K562 (cell line): Measurements from ENCODE around the gene OOSP4B. TPM values are rescaled to one million over a fixed set of nuclear protein-coding genes. Genes with fewer than 3 reads are reported as not detected.

Source experiments
- ATF1 ChIP-seq, 2 experiments: fragments of 450-650 bp in 1 of 2; IDR thresholded peaks; 2 replicates each; pipeline ENCODE4 v1.6.1; 2016; ENCODE audit warnings: missing compliant biosample characterization in 1 of 2, missing genetic modification characterization in 1 of 2
- C11orf30 ChIP-seq: fragments of 450-650 bp; IDR thresholded peaks from 2 replicates; pipeline ENCODE4 v1.6.1; 2016; ENCODE audit warnings: low read depth, mild to moderate bottlenecking
- CHD4 ChIP-seq: fragments of 200-600 bp; sonication (generic); IDR thresholded peaks from 3 replicates; pipeline ENCODE4 v1.6.1; 2012; ENCODE audit warnings: low read depth, mild to moderate bottlenecking, mixed read lengths, low read length, inconsistent platforms; ENCODE audit not compliant: insufficient read depth, insufficient replicate concordance, poor library complexity, severe bottlenecking
- ESRRB ChIP-seq: fragments of 250-450 bp; sonication (Bioruptor Pico); IDR thresholded peaks from 2 replicates; pipeline ENCODE4 v1.5.0; 2020; ENCODE audit warnings: mild to moderate bottlenecking, moderate library complexity, borderline replicate concordance
- GATAD2B ChIP-seq: fragments of 450-650 bp; IDR thresholded peaks from 2 replicates; pipeline ENCODE4 v1.6.1; 2017; ENCODE audit warnings: mild to moderate bottlenecking, borderline replicate concordance
- MEF2A ChIP-seq: IDR thresholded peaks from 2 replicates; pipeline ENCODE4 v1.6.1; 2011; ENCODE audit warnings: low read depth, mild to moderate bottlenecking, low read length, moderate library complexity; ENCODE audit not compliant: control insufficient read depth
- MTA2 ChIP-seq: fragments of 450-650 bp; IDR thresholded peaks from 2 replicates; pipeline ENCODE4 v1.6.1; 2016; ENCODE audit warnings: low read depth
- PHF20 ChIP-seq: fragments of 450-650 bp; IDR thresholded peaks from 2 replicates; pipeline ENCODE4 v1.6.1; 2018; ENCODE audit not compliant: partially characterized antibody
- POLR2H ChIP-seq: IDR thresholded peaks from 2 replicates; pipeline ENCODE4 v1.6.1; 2016; ENCODE audit warnings: missing genetic modification characterization, low read depth, mild to moderate bottlenecking, control low read depth, missing compliant biosample characterization, moderate library complexity
- SMAD3 ChIP-seq: fragments of 450-650 bp; formaldehyde crosslinking; conservative IDR thresholded peaks from 2 replicates; pipeline ENCODE4 v1.4.0; 2020; ENCODE audit warnings: mild to moderate bottlenecking
- SRSF7 ChIP-seq: fragments of 200-400 bp; formaldehyde crosslinking; optimal IDR thresholded peaks from 2 replicates; pipeline ENCODE3; 2017; ENCODE audit warnings: mild to moderate bottlenecking, low read depth, low read length
- STAT5A ChIP-seq: IDR thresholded peaks from 2 replicates; pipeline ENCODE4 v1.6.1; 2012; ENCODE audit warnings: low read length, inconsistent platforms, borderline replicate concordance
- TAL1 ChIP-seq: fragments of 450-650 bp; IDR thresholded peaks from 2 replicates; pipeline ENCODE4 v1.6.1; 2016; ENCODE audit warnings: mild to moderate bottlenecking
- TEAD4 ChIP-seq, 2 experiments: sonication (generic) in 1 of 2; formaldehyde crosslinking in 1 of 2; IDR thresholded peaks; 2 replicates each; pipeline versions ENCODE4 v1.6.1 to v1.8.0; 2012 to 2022; ENCODE audit warnings: borderline replicate concordance in 1 of 2, inconsistent platforms in 1 of 2, low read length in 1 of 2, mild to moderate bottlenecking in 1 of 2, missing genetic modification reagents in 1 of 2
- ZFX ChIP-seq: sonication (generic); formaldehyde crosslinking; IDR thresholded peaks from 2 replicates; pipeline ENCODE4 v1.8.0; 2022; ENCODE audit warnings: mild to moderate bottlenecking, missing genetic modification reagents, moderate library complexity
- ZNF263 ChIP-seq: sonication (generic); formaldehyde crosslinking; IDR thresholded peaks from 2 replicates; pipeline ENCODE4 v1.8.0; 2022; ENCODE audit warnings: mild to moderate bottlenecking, missing genetic modification reagents, borderline replicate concordance
- ZNF695 ChIP-seq: fragments of 450-650 bp; formaldehyde crosslinking; IDR thresholded peaks from 2 replicates; pipeline ENCODE4 v1.4.0; 2020; ENCODE audit warnings: mild to moderate bottlenecking, moderate library complexity
- ZSCAN29 ChIP-seq: fragments of 450-650 bp; IDR thresholded peaks from 2 replicates; pipeline ENCODE4 v1.6.1; 2017
- polyA plus RNA-seq, 8 experiments: library from polyadenylated mRNA; depleted of rRNA in 4 of 8; stranded (reverse) in 5 of 8; unstranded in 3 of 8; fragments of >200 nt; fragmentation: Nextera tagmentation in 2 of 8; fragmentation: Illumina TruSeq in 1 of 8; extraction: Ambion mirVana in 2 of 8; extraction: Trizol in 1 of 8; gene quantifications; 2 replicates each; pipeline versions ENCODE4 v1.2.1 to v1.2.3, GENCODE V29; 2011 to 2014; ENCODE audit warnings: inconsistent platforms in 1 of 8, missing spikeins in 1 of 8
- total RNA-seq, 7 experiments: library from RNA; depleted of rRNA in 6 of 7; stranded (reverse); fragments of >200 nt in 6 of 7; fragmentation: Illumina TruSeq in 2 of 7; extraction: Trizol in 2 of 7; gene quantifications; 2 replicates each; pipeline versions ENCODE4 v1.2.1 to v1.2.3, GENCODE V29; 2011 to 2021; ENCODE audit warnings: low replicate concordance in 1 of 7
- TF ChIP-seq, protein P1 (sequence below): fragments of 450-650 bp; IDR thresholded peaks from 2 replicates; pipeline ENCODE4 v1.6.1; 2016; ENCODE audit warnings: mild to moderate bottlenecking
- TF ChIP-seq, protein P2 (sequence below): fragments of 450-650 bp; IDR thresholded peaks from 2 replicates; pipeline ENCODE4 v1.6.1; 2016
- TF ChIP-seq, protein P3 (sequence below): fragments of 250-450 bp; sonication (Bioruptor Pico); IDR thresholded peaks from 2 replicates; pipeline ENCODE4 v1.9.0; 2021; ENCODE audit warnings: mild to moderate bottlenecking, inconsistent platforms
- TF ChIP-seq, protein P4 (sequence below): fragments of 450-650 bp; IDR thresholded peaks from 2 replicates; pipeline ENCODE4 v1.6.1; 2016; ENCODE audit warnings: missing biosample characterization, missing genetic modification characterization

Gene OOSP4B
- total and polyA plus RNA-seq, 9 of the 15 experiments (the other 6 are each of a cell fraction or from before 2014, with no cell fraction given) = 0.10 to 0.43 (median 0.15) TPM; not detected in 5

DNA sequence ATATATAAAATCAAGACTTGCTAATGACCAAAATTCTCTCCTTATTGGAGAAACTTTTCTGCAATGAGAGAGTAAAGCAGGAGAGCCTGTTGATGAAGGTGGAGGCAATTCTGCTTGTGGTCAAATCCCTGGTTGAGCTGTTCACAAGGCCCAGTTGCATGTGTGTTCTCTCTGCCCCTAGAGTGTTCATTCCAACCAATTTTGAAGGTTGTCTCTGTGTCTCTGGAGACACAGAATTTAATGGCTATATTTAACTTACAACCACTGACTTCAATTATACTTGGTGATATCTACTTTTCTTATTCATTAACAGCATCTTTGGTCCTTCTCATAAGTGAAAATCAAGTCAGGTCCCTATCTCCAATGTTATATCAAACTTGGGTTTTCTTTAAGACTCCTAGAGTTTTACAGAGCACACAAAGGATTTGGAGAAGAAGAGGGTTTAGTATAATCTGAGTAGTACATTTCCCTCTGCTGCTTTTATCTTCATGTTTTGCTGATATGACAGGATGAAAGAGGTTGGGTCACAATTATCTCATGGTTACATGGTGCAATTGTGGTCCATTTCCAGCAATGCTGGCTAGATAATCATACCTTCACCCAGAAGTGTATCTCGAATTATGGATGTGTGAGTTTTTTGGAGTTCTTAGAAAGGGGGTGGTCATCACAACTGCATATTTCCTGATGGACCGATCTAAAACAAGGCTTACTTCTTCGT lies 49.1 kb upstream of the OOSP4B start (continued):
- TF ChIP-seq ZNF695 (no peak), SRSF7 (no peak), ZNF263 (no peak), ZFX (CRISPR knock-in tag) (no peak), GATAD2B (no peak), MEF2A (no peak), ESRRB (no peak), CHD4 (no peak), STAT5A (peak; percentile 90), ATF1 (CRISPR knock-in tag; IDR thresholded peaks at IDR 0.05) (no peak), ATF1 (tag; IDR thresholded peaks at IDR 0.05) (peak; percentile 59; the same call in 1 of the 2 replicates), TAL1 (peak; percentile 95), PHF20 (no peak), POLR2H (tag) (peak; percentile 70), SMAD3 (CRISPR knock-in tag) (no peak), MTA2 (peak; percentile 79), ZSCAN29 (no peak), TEAD4 (IDR thresholded peaks at IDR 0.05; ENCODE audit: low read length) (peak; percentile 98), TEAD4 (CRISPR knock-in tag; IDR thresholded peaks at IDR 0.05; ENCODE audit: borderline replicate concordance) (no peak), C11orf30 (peak; percentile 96)
- TF ChIP-seq, protein P1, sequence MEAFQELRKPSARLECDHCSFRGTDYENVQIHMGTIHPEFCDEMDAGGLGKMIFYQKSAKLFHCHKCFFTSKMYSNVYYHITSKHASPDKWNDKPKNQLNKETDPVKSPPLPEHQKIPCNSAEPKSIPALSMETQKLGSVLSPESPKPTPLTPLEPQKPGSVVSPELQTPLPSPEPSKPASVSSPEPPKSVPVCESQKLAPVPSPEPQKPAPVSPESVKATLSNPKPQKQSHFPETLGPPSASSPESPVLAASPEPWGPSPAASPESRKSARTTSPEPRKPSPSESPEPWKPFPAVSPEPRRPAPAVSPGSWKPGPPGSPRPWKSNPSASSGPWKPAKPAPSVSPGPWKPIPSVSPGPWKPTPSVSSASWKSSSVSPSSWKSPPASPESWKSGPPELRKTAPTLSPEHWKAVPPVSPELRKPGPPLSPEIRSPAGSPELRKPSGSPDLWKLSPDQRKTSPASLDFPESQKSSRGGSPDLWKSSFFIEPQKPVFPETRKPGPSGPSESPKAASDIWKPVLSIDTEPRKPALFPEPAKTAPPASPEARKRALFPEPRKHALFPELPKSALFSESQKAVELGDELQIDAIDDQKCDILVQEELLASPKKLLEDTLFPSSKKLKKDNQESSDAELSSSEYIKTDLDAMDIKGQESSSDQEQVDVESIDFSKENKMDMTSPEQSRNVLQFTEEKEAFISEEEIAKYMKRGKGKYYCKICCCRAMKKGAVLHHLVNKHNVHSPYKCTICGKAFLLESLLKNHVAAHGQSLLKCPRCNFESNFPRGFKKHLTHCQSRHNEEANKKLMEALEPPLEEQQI = peak; percentile 91
- TF ChIP-seq, protein P2, sequence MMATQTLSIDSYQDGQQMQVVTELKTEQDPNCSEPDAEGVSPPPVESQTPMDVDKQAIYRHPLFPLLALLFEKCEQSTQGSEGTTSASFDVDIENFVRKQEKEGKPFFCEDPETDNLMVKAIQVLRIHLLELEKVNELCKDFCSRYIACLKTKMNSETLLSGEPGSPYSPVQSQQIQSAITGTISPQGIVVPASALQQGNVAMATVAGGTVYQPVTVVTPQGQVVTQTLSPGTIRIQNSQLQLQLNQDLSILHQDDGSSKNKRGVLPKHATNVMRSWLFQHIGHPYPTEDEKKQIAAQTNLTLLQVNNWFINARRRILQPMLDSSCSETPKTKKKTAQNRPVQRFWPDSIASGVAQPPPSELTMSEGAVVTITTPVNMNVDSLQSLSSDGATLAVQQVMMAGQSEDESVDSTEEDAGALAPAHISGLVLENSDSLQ = peak; percentile 28; the same call in 1 of the 2 replicates
- TF ChIP-seq, protein P3, sequence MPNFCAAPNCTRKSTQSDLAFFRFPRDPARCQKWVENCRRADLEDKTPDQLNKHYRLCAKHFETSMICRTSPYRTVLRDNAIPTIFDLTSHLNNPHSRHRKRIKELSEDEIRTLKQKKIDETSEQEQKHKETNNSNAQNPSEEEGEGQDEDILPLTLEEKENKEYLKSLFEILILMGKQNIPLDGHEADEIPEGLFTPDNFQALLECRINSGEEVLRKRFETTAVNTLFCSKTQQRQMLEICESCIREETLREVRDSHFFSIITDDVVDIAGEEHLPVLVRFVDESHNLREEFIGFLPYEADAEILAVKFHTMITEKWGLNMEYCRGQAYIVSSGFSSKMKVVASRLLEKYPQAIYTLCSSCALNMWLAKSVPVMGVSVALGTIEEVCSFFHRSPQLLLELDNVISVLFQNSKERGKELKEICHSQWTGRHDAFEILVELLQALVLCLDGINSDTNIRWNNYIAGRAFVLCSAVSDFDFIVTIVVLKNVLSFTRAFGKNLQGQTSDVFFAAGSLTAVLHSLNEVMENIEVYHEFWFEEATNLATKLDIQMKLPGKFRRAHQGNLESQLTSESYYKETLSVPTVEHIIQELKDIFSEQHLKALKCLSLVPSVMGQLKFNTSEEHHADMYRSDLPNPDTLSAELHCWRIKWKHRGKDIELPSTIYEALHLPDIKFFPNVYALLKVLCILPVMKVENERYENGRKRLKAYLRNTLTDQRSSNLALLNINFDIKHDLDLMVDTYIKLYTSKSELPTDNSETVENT (CRISPR knock-in tag) = no peak
- TF ChIP-seq, protein P4, sequence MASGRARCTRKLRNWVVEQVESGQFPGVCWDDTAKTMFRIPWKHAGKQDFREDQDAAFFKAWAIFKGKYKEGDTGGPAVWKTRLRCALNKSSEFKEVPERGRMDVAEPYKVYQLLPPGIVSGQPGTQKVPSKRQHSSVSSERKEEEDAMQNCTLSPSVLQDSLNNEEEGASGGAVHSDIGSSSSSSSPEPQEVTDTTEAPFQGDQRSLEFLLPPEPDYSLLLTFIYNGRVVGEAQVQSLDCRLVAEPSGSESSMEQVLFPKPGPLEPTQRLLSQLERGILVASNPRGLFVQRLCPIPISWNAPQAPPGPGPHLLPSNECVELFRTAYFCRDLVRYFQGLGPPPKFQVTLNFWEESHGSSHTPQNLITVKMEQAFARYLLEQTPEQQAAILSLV (tag) = peak; percentile 48; the same call in 1 of the 2 replicates
